HEK293 (cell line): ENCODE data around the gene ADD2.

ENCODE experiments used
- CTCF ChIA-PET: fragments of 350-600 bp; formaldehyde crosslinking; extraction: SDS; loops from one replicate; lab custom pipeline; 2021; ENCODE audit warnings: antibody characterized with exemption; lab: Yijun Ruan, JAX
- POLR2A ChIA-PET: fragments of 300-600 bp; formaldehyde crosslinking; extraction: SDS; loops from one replicate; lab custom pipeline; 2020; ENCODE audit warnings: antibody characterized with exemption, inconsistent platforms; lab: Yijun Ruan, JAX
- H3K27ac ChIP-seq: fragments of 200-500 bp; sonication (Bioruptor generic); 2 replicates; pipeline ENCODE4 v1.5.1; 2014; ENCODE audit warnings: low read depth, low read length, control low read depth, inconsistent platforms; ENCODE audit errors: extremely low read depth
- H3K36me3 ChIP-seq, 2 experiments: fragments of 200-500 bp in 1 of 2; sonication (Bioruptor generic) in 1 of 2; 1 replicate in 1 of 2; 2 replicates in 1 of 2; pipeline ENCODE4 v1.5.1; 2014 to 2017; ENCODE audit warnings: inconsistent platforms in 2 of 2, low read length in 2 of 2; ENCODE audit not compliant: control insufficient read depth in 2 of 2, insufficient read depth in 1 of 2
- H3K4me1 ChIP-seq: fragments of 200-500 bp; sonication (Bioruptor generic); 2 replicates; pipeline ENCODE4 v1.5.1; 2014; ENCODE audit warnings: mild to moderate bottlenecking, low read length, inconsistent platforms; ENCODE audit not compliant: control insufficient read depth, insufficient read depth
- H3K4me3 ChIP-seq: 2 replicates; pipeline ENCODE4 v1.5.1; 2011; ENCODE audit warnings: low read depth, mild to moderate bottlenecking, control low read depth, low read length, moderate library complexity
- H3K9me3 ChIP-seq: fragments of 200-500 bp; sonication (Bioruptor generic); 2 replicates; pipeline ENCODE4 v1.5.1; 2014; ENCODE audit warnings: low read depth, low read length, inconsistent platforms; ENCODE audit not compliant: control insufficient read depth, insufficient read depth
- PRDM1 ChIP-seq: fragments of 450-650 bp; formaldehyde crosslinking; IDR thresholded peaks from 2 replicates; pipeline ENCODE4; 2016; ENCODE audit warnings: missing biosample characterization, missing genetic modification characterization
- SETDB1 ChIP-seq: IDR thresholded peaks from one replicate; pipeline ENCODE4 v1.6.1; 2017; ENCODE audit warnings: mild to moderate bottlenecking, low read length, moderate library complexity, mixed read lengths; ENCODE audit not compliant: insufficient read length
- SP2 ChIP-seq: fragments of 450-650 bp; formaldehyde crosslinking; IDR thresholded peaks from 2 replicates; pipeline ENCODE4 v1.5.1; 2016; ENCODE audit warnings: missing biosample characterization, missing genetic modification characterization
- ZBTB26 ChIP-seq: fragments of 450-650 bp; formaldehyde crosslinking; optimal IDR thresholded peaks from 2 replicates; pipeline ENCODE3; 2016; ENCODE audit warnings: missing biosample characterization, mild to moderate bottlenecking, missing genetic modification characterization
- ZNF133 ChIP-seq: fragments of 450-650 bp; formaldehyde crosslinking; IDR thresholded peaks from 2 replicates; pipeline ENCODE4 v1.5.1; 2016; ENCODE audit warnings: missing biosample characterization, missing genetic modification characterization
- ZNF16 ChIP-seq: fragments of 450-650 bp; formaldehyde crosslinking; IDR thresholded peaks from 2 replicates; pipeline ENCODE4 v1.5.1; 2016; ENCODE audit warnings: low read depth, missing biosample characterization, missing genetic modification characterization
- ZNF174 ChIP-seq: fragments of 450-650 bp; formaldehyde crosslinking; IDR thresholded peaks from 2 replicates; pipeline ENCODE4 v1.5.0; 2017; ENCODE audit warnings: missing biosample characterization, mild to moderate bottlenecking, missing genetic modification characterization
- ZNF239 ChIP-seq: fragments of 450-650 bp; formaldehyde crosslinking; IDR thresholded peaks from 2 replicates; pipeline ENCODE4 v1.5.1; 2016; ENCODE audit warnings: missing biosample characterization, missing genetic modification characterization
- ZNF266 ChIP-seq: fragments of 450-650 bp; formaldehyde crosslinking; IDR thresholded peaks from 2 replicates; pipeline ENCODE4 v1.5.1; 2016; ENCODE audit warnings: missing biosample characterization, missing genetic modification characterization, low read depth
- ZNF416 ChIP-seq: fragments of 450-650 bp; formaldehyde crosslinking; IDR thresholded peaks from 2 replicates; pipeline ENCODE4 v1.5.1; 2016; ENCODE audit warnings: missing biosample characterization, missing genetic modification characterization
- ZNF518A ChIP-seq: fragments of 450-650 bp; formaldehyde crosslinking; conservative IDR thresholded peaks from 2 replicates; pipeline ENCODE4 v1.5.1; 2016; ENCODE audit warnings: low read depth, missing biosample characterization, missing genetic modification characterization
- ZNF654 ChIP-seq: fragments of 450-650 bp; formaldehyde crosslinking; IDR thresholded peaks from 2 replicates; pipeline ENCODE4 v1.5.1; 2016; ENCODE audit warnings: low read depth, missing biosample characterization, missing genetic modification characterization
- ZNF76 ChIP-seq: fragments of 450-650 bp; formaldehyde crosslinking; IDR thresholded peaks from 2 replicates; pipeline ENCODE4; 2016; ENCODE audit warnings: low read depth, missing biosample characterization, missing genetic modification characterization, borderline replicate concordance
- TF ChIP-seq, protein P1 (sequence below): fragments of 450-650 bp; IDR thresholded peaks from 2 replicates; pipeline ENCODE4 v1.5.1; 2018; ENCODE audit warnings: missing biosample characterization, missing genetic modification characterization
- TF ChIP-seq, protein P2 (sequence below): fragments of 450-650 bp; formaldehyde crosslinking; IDR thresholded peaks from 2 replicates; pipeline ENCODE4 v1.5.1; 2016; ENCODE audit warnings: missing biosample characterization, missing genetic modification characterization, borderline replicate concordance

The ADD2 gene

DNA sequence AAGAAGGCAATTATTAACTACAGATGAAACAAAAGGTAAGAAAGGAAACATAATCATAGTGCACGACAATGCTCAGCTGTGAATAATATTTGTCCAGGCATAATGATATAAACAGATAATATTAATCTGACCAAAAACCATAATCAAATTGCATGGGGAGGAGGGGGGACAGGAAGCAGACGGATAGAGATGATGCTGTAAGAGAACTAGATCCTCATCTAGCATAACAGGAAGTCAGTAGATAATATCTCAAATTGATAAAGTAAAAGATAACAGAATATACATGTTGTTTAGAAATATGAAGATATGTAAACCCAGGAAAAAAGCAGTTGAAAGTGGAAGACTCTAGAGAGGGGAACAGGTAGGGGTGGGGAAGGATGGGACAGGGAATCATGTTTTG is 129.4 kb downstream of the ADD2 start (continued):
- TF ChIP-seq ZBTB26 (tag by site-specific recombination) (no peak), ZNF518A (tag by site-specific recombination) (no peak), ZNF239 (tag by site-specific recombination) (no peak), ZNF416 (tag by site-specific recombination) (no peak), ZNF654 (tag by site-specific recombination) (no peak), PRDM1 (no peak), ZNF76 (tag by site-specific recombination) (no peak), SP2 (tag by site-specific recombination) (no peak)
- TF ChIP-seq, protein P1, sequence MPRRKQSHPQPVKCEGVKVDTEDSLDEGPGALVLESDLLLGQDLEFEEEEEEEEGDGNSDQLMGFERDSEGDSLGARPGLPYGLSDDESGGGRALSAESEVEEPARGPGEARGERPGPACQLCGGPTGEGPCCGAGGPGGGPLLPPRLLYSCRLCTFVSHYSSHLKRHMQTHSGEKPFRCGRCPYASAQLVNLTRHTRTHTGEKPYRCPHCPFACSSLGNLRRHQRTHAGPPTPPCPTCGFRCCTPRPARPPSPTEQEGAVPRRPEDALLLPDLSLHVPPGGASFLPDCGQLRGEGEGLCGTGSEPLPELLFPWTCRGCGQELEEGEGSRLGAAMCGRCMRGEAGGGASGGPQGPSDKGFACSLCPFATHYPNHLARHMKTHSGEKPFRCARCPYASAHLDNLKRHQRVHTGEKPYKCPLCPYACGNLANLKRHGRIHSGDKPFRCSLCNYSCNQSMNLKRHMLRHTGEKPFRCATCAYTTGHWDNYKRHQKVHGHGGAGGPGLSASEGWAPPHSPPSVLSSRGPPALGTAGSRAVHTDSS (tag by site-specific recombination): no peak
- TF ChIP-seq, all 188 proteins: peak for 0

GRCh38 chr2:70633508-70633907 is 134.5 kb downstream of the ADD2 start:
- no peaks in the 10 kb centered on the region for H3K36me3 ChIP-seq
- H3K4me1 ChIP-seq: no peaks in the 10 kb centered on the region
- ChIA-PET CTCF (interaction anchor here (1.0 to 2.4 kb wide), 3 partner anchors 12 to 329 kb away, joined by 3 to 15 read pairs (median 5); no protein-coding TSS in a partner anchor), POLR2A (no interaction called here)
- no peak overlapping the region for H3K4me3 ChIP-seq
- no peak for TF ChIP-seq ZNF174
- no peak for TF ChIP-seq ZNF16
- TF ChIP-seq, protein P2, sequence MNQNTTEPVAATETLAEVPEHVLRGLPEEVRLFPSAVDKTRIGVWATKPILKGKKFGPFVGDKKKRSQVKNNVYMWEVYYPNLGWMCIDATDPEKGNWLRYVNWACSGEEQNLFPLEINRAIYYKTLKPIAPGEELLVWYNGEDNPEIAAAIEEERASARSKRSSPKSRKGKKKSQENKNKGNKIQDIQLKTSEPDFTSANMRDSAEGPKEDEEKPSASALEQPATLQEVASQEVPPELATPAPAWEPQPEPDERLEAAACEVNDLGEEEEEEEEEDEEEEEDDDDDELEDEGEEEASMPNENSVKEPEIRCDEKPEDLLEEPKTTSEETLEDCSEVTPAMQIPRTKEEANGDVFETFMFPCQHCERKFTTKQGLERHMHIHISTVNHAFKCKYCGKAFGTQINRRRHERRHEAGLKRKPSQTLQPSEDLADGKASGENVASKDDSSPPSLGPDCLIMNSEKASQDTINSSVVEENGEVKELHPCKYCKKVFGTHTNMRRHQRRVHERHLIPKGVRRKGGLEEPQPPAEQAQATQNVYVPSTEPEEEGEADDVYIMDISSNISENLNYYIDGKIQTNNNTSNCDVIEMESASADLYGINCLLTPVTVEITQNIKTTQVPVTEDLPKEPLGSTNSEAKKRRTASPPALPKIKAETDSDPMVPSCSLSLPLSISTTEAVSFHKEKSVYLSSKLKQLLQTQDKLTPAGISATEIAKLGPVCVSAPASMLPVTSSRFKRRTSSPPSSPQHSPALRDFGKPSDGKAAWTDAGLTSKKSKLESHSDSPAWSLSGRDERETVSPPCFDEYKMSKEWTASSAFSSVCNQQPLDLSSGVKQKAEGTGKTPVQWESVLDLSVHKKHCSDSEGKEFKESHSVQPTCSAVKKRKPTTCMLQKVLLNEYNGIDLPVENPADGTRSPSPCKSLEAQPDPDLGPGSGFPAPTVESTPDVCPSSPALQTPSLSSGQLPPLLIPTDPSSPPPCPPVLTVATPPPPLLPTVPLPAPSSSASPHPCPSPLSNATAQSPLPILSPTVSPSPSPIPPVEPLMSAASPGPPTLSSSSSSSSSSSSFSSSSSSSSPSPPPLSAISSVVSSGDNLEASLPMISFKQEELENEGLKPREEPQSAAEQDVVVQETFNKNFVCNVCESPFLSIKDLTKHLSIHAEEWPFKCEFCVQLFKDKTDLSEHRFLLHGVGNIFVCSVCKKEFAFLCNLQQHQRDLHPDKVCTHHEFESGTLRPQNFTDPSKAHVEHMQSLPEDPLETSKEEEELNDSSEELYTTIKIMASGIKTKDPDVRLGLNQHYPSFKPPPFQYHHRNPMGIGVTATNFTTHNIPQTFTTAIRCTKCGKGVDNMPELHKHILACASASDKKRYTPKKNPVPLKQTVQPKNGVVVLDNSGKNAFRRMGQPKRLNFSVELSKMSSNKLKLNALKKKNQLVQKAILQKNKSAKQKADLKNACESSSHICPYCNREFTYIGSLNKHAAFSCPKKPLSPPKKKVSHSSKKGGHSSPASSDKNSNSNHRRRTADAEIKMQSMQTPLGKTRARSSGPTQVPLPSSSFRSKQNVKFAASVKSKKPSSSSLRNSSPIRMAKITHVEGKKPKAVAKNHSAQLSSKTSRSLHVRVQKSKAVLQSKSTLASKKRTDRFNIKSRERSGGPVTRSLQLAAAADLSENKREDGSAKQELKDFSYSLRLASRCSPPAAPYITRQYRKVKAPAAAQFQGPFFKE (tag by site-specific recombination): no peak
- peak; percentile 67 for TF ChIP-seq SETDB1
- TF ChIP-seq ZNF133: peak; percentile 89
- no peak for TF ChIP-seq ZNF266 (tag by site-specific recombination)
- no peak overlapping the region for H3K27ac ChIP-seq
- peaks cover 3% of the 10 kb centered on the region; the same call in 1 of the 2 replicates for H3K9me3 ChIP-seq
